Left ventricle myocardium inferior (tissue), 1 donor: ENCODE measurements around the gene HAT1. TPM values are rescaled to one million over a fixed set of nuclear protein-coding genes. Genes with fewer than 3 reads are reported as not detected.

ENCODE experiments used
- DNase-seq: peaks from one replicate; pipeline ENCODE4 v3.0.0-alpha.2; 2020
- H3K27ac ChIP-seq: fragments of 200-600 bp; replicated peaks from 2 replicates; pipeline ENCODE4 v1.8.0; 2021
- H3K27me3 ChIP-seq: fragments of 200-600 bp; 2 replicates; pipeline ENCODE4 v1.8.0; 2021; ENCODE audit warnings: low read depth
- H3K36me3 ChIP-seq: fragments of 200-600 bp; 2 replicates; pipeline ENCODE4 v1.8.0; 2021
- H3K4me1 ChIP-seq: fragments of 200-600 bp; 2 replicates; pipeline ENCODE4 v1.8.0; 2021
- H3K4me3 ChIP-seq: fragments of 200-600 bp; 2 replicates; pipeline ENCODE4 v1.8.0; 2021; ENCODE audit warnings: mild to moderate bottlenecking, moderate library complexity
- H3K9me3 ChIP-seq: fragments of 200-600 bp; replicated peaks from 2 replicates; pipeline ENCODE4 v1.8.0; 2021
- CTCF ChIP-seq: fragments of 200-600 bp; IDR thresholded peaks from 2 replicates; pipeline ENCODE4 v1.8.0; 2021; ENCODE audit warnings: antibody characterized with exemption, mild to moderate bottlenecking, borderline replicate concordance
- intact Hi-C: fragments of 100-400 bp; cut with micrococcal nuclease; formaldehyde crosslinking; loops from one replicate; pipeline ENCODE4 v1.11.0; 2022
- total RNA-seq: library from RNA; stranded (reverse); fragmentation: NEBNext Ultra II Directional; extraction: Animal tissue kit (Norgen Biotek cat#: 25700); gene quantifications from one replicate; pipeline ENCODE4 v1.2.1, GENCODE V29; 2021
- donor health status: DM: no; HTN: yes; CAD: no; lungs with severe emphysema.

The HAT1 gene
- total RNA-seq, 1 donor from 2014 or later: 31.0 TPM

- intact Hi-C loops: no loop called here
- H3K9me3 ChIP-seq: no peaks in the 10 kb centered on the region
- H3K4me3 ChIP-seq: no peak overlapping the region
- peak overlapping the region; percentile 81 for H3K27ac ChIP-seq
- TF ChIP-seq CTCF: no peak
- DNase-seq: no peak
- H3K27me3 ChIP-seq: no peaks in the 10 kb centered on the region
- peaks cover 59% of the 10 kb centered on the region for H3K4me1 ChIP-seq
- no peaks in the 10 kb centered on the region for H3K36me3 ChIP-seq
These were observed 41.5 kb upstream of the HAT1 start for GRCh38 chr2:171880774-171881173.

GRCh38 chr2:171882089-171882769 is 40.0 kb upstream of the HAT1 start:
- H3K27me3 ChIP-seq: no peaks in the 10 kb centered on the region
- TF ChIP-seq CTCF: no peak
- peak overlapping the region; percentile 81 for H3K27ac ChIP-seq
- H3K36me3 ChIP-seq: no peaks in the 10 kb centered on the region
- peaks cover 45% of the 10 kb centered on the region for H3K4me1 ChIP-seq
- intact Hi-C loops: no loop called here
- H3K4me3 ChIP-seq: no peak overlapping the region
- DNase-seq: no peak
- H3K9me3 ChIP-seq: no peaks in the 10 kb centered on the region

- DNase-seq: no peak
- Histone ChIP-seq H3K36me3 (peaks cover 4% of the 10 kb centered on the region), H3K4me1 (peaks cover 44% of the 10 kb centered on the region), H3K27ac (peak overlapping the region; percentile 29), H3K27me3 (no peaks in the 10 kb centered on the region), H3K9me3 (no peaks in the 10 kb centered on the region), H3K4me3 (no peak overlapping the region)
- intact Hi-C loops: no loop called here
- TF ChIP-seq CTCF: no peak
These were observed 38.9 kb upstream of the HAT1 start for GRCh38 chr2:171883275-171883893.

GRCh38 chr2:171889333-171889732 is 32.9 kb upstream of the HAT1 start:
- no peak for DNase-seq
- Histone ChIP-seq H3K27me3 (no peaks in the 10 kb centered on the region), H3K9me3 (no peaks in the 10 kb centered on the region), H3K4me1 (peaks cover 68% of the 10 kb centered on the region), H3K36me3 (peaks cover 4% of the 10 kb centered on the region), H3K27ac (no peak overlapping the region), H3K4me3 (no peak overlapping the region)
- no peak for TF ChIP-seq CTCF
- intact Hi-C loops: no loop called here

- Histone ChIP-seq H3K27me3 (no peaks in the 10 kb centered on the region), H3K4me1 (peaks cover 72% of the 10 kb centered on the region), H3K27ac (no peak overlapping the region), H3K36me3 (peaks cover 4% of the 10 kb centered on the region), H3K9me3 (no peaks in the 10 kb centered on the region), H3K4me3 (no peak overlapping the region)
- DNase-seq: no peak
- no peak for TF ChIP-seq CTCF
- intact Hi-C loops: no loop called here
These were observed 32.5 kb upstream of the HAT1 start for GRCh38 chr2:171889808-171890207.
